GM18520 (cell line): ENCODE results near the gene MDFI.

Experiments
- ATAC-seq: cut with Tn5 transposase; IDR thresholded peaks from one replicate; pipeline ENCODE4 v1.9.1; 2021; ENCODE audit not compliant: unreplicated experiment

The MDFI gene

GRCh38 chr6:41685641-41686380 lies 47.5 kb downstream of the MDFI start:
- ATAC-seq: no peak

GRCh38 chr6:41687501-41688175 lies 49.4 kb downstream of the MDFI start:
- no peak for ATAC-seq

GRCh38 chr6:41688256-41688965 lies 50.1 kb downstream of the MDFI start:
- ATAC-seq: no peak

- no peak for ATAC-seq
Measured at GRCh38 chr6:41689171-41690008, 51.1 kb downstream of the MDFI start.

GRCh38 chr6:41690541-41691330 lies 52.5 kb downstream of the MDFI start:
- ATAC-seq: no peak

GRCh38 chr6:41691426-41692079 lies 53.3 kb downstream of the MDFI start:
- ATAC-seq: no peak

GRCh38 chr6:41692080-41692675 lies 53.9 kb downstream of the MDFI start:
- no peak for ATAC-seq

- ATAC-seq: no peak
Measured at GRCh38 chr6:41692730-41693129, 54.5 kb downstream of the MDFI start.

GRCh38 chr6:41693281-41694240 lies 55.3 kb downstream of the MDFI start:
- no peak for ATAC-seq

GRCh38 chr6:41694815-41695526 lies 56.7 kb downstream of the MDFI start:
- no peak for ATAC-seq

- ATAC-seq: no peak
Measured at GRCh38 chr6:41695825-41696224, 57.6 kb downstream of the MDFI start.

- ATAC-seq: no peak
Measured at GRCh38 chr6:41696788-41697187, 58.5 kb downstream of the MDFI start.

- no peak for ATAC-seq
Measured at GRCh38 chr6:41697861-41698781, 59.9 kb downstream of the MDFI start.

- ATAC-seq: no peak
Measured at GRCh38 chr6:41699063-41699462, 60.8 kb downstream of the MDFI start.

- no peak for ATAC-seq
Measured at GRCh38 chr6:41700463-41701347, 62.4 kb downstream of the MDFI start.
